HG03060 (cell line): ENCODE results near the gene MAGI1.

Source experiments
- ATAC-seq: cut with Tn5 transposase; IDR thresholded peaks from one replicate; pipeline ENCODE4 v1.9.1; 2021; ENCODE audit warnings: low read depth, moderate number of reproducible peaks; ENCODE audit not compliant: unreplicated experiment

MAGI1 gene

DNA sequence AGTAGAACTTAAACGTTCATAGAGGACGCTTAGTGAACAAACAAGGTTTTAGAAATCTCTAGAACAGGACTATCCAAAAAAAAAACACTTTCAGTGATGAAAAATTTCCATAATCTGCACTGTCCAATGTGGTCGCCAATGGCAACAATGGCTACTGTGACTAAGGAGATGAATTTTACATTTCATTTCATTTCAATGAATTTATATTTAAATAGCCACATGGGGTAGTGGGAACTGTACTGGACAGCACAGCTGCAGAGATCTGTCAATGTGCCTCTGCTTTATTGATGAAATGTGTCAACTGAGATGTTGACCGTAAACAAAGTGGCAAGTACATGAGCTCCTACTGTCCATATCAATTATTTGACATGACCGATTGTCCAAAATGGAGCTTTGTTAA is 222.5 kb downstream of the MAGI1 start:
- ATAC-seq = no peak

GRCh38 chr3:65814845-65815578 is 223.7 kb downstream of the MAGI1 start:
- no peak for ATAC-seq

GRCh38 chr3:65811892-65812291 is 226.8 kb downstream of the MAGI1 start:
- no peak for ATAC-seq

- ATAC-seq = no peak
Measured at GRCh38 chr3:65811086-65811761, 227.5 kb downstream of the MAGI1 start.

- ATAC-seq = no peak
Measured at GRCh38 chr3:65810302-65810701, 228.4 kb downstream of the MAGI1 start.

- no peak for ATAC-seq
Measured at GRCh38 chr3:65809641-65810150, 229.0 kb downstream of the MAGI1 start.

GRCh38 chr3:65808824-65809223 is 229.9 kb downstream of the MAGI1 start:
- no peak for ATAC-seq

DNA sequence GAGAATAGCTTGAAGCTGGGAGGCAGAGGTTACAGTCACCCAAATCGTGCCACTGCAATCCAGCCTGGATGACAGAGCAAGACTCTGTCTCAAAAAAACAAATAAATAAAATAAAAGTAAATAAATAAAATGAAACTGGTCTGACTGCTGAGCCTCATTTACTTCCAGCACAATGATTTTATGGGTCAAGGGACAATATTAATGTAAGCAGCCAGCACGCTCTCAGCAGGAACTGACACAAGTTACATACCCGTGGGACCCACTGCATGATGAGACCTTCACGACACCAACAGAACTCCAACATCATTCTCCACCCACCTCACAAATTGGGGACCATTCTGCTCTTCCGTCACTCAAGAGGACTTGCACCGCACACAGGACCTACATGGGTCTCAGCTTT is 230.3 kb downstream of the MAGI1 start:
- ATAC-seq = no peak

GRCh38 chr3:65807225-65807624 is 231.5 kb downstream of the MAGI1 start:
- no peak for ATAC-seq

DNA sequence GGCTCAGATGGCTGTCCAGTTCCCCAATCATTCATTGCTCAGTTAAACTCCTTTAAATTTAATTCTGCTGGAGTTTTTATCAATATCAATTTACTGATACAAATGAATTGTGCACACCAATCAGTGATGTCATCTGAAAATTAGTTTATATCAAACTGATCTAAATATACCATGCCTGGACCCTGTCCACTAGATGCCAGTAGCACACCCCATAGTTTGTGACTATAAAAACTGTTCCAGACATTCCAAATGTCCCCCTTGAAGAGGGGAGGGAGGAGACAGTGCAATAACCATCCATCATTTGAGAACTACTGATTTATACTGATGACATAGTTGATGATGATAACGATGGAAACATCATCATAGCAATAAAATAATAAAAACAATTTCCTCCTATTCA is 232.1 kb downstream of the MAGI1 start:
- no peak for ATAC-seq

DNA sequence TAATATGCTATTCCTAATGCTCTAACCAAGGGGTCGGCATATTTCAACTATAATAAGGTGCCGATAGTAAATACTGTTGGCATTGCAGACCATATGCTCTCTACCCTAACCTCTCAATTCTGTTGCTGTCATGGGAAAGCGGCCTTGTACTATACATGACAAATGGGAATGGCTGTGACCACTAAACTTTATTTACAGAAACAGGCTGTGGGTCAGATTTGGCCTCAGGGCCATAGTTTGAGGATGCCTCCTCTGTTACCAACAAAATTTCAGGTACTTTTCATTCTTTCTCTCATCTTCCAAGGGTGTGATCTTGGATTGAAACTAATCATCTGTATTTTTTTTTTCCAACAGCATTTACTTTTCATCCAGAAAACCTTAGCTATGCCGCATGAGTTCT is 242.0 kb downstream of the MAGI1 start:
- no peak for ATAC-seq

DNA sequence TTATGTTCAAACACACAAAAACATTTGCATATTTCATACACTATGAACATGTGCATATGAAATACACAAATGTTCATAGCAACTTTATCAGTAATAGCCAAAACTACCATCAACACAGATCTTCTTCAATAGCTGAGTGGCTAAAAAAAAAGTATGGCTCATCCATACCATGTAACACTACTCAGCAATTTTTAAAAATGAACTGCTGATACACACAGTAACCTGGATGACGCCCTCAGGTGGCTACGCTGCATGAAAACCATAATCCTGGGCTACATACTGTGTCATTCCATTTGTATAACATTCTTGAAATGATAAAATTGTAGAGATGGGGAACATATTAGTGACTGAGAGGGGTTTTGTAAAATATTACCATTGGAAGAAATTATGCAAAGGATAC is 243.6 kb downstream of the MAGI1 start:
- no peak for ATAC-seq

DNA sequence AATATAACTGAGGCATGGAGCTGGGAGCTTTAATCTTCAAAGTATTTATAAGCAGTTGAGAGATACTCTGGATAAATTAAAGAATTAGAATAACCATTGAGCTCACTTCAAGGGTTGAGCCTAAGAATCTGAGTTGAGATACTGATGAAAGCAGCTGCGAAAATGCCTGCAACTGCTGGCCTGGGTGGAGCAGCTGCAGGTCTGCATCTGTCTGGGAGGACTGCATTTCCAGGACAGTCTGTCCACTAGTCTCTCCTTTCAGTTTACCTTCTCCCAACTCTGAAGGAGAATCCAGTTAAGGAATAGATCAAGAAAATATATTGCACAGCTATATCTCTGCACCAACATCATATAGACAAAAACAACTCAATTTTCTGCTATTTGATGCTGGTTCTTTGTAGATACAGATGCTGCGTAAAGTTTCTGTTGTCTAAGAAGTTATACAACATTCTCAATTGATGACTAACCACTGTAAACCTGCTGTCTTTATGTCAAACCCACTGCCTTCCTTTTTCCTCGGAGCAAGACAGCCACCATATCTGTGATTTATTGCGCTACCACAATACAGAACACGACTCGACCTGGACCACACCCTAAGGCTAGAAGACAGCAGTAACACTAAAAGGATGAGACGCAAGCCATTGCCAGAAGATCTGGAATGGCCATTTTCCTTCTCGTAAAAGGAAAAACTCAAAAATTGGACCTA is 245.1 kb downstream of the MAGI1 start:
- ATAC-seq = no peak

- no peak for ATAC-seq
Measured at GRCh38 chr3:65788461-65788860, 250.3 kb downstream of the MAGI1 start.

GRCh38 chr3:65787827-65788226 is 250.9 kb downstream of the MAGI1 start:
- no peak for ATAC-seq

GRCh38 chr3:65787340-65787739 is 251.4 kb downstream of the MAGI1 start:
- no peak for ATAC-seq

- no peak for ATAC-seq
Measured at GRCh38 chr3:65786890-65787289, 251.8 kb downstream of the MAGI1 start.

GRCh38 chr3:65785065-65785645 is 253.6 kb downstream of the MAGI1 start:
- ATAC-seq = no peak

DNA sequence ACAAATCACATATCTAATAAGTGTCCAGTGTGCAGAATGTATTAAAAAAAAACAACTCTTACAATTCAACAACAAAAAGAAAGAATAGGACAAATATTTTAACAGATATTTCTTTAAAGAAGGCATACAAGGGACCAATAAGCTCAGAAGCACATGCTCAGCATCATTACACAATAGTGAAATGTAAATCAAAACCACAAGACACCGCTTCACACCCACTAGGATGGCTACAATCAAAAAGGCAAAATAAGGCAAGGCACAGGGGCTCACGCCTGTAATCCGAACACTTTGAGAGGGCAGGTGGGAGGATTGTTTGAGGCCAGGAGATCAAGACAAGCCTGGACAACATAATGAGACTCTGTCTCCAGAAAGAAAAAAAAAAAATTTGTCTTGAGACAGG is 255.6 kb downstream of the MAGI1 start:
- ATAC-seq = no peak

DNA sequence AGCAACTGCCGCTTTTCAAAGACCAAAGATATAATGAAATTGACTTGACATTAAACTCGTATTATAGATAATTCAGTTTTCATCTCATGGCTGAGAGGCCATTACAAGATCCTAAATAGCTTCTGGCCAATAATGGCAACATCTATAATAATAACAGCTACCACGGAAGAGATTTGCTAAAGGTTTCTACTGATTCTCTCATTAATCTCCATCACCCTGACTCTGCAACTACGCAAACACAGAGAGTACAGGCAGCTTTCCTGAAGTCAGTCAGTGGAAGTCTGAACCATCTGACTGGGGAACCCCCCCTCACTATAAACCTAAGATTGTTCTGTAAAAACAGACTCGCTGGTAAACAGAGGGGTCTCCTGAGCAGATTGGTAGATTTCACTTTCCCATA is 257.1 kb downstream of the MAGI1 start:
- no peak for ATAC-seq

- ATAC-seq = no peak
Measured at GRCh38 chr3:65779390-65779789, 259.3 kb downstream of the MAGI1 start.
